ENCODE data around the gene CBX1.
A peak's percentile ranks its signal among the peaks of the same experiment; 100 is the strongest.
"Not testable (repeated sequence)": the region's sequence is repeated elsewhere in the genome, so short reads cannot be mapped to it uniquely, and the experiment has no call there.

The CBX1 gene

GRCh38 chr17:48072811-48073210 is 28.5 kb downstream of the CBX1 start:
- DNase-seq (ENCODE audit: low read depth) = not testable (repeated sequence)

- no peak for DNase-seq (ENCODE audit: low read depth)
These were observed 29.6 kb downstream of the CBX1 start for GRCh38 chr17:48071654-48072053.

- DNase-seq (ENCODE audit: low read depth) = no peak
These were observed 31.1 kb downstream of the CBX1 start for GRCh38 chr17:48070195-48070594.

GRCh38 chr17:48068491-48068961 is 32.8 kb downstream of the CBX1 start:
- DNase-seq (ENCODE audit: low read depth) = peak; percentile 70

- DNase-seq (ENCODE audit: low read depth) = not testable (repeated sequence)
These were observed 33.5 kb downstream of the CBX1 start for GRCh38 chr17:48067808-48068207.

- no peak for DNase-seq (ENCODE audit: low read depth)
These were observed 34.0 kb downstream of the CBX1 start for GRCh38 chr17:48067245-48067644.

GRCh38 chr17:48066656-48067055 is 34.6 kb downstream of the CBX1 start:
- no peak for DNase-seq (ENCODE audit: low read depth)

GRCh38 chr17:48066192-48066591 is 35.1 kb downstream of the CBX1 start:
- DNase-seq (ENCODE audit: low read depth) = no peak

GRCh38 chr17:48064638-48065037 is 36.6 kb downstream of the CBX1 start:
- DNase-seq (ENCODE audit: low read depth) = no peak

- no peak for DNase-seq (ENCODE audit: low read depth)
These were observed 39.0 kb downstream of the CBX1 start for GRCh38 chr17:48062273-48062672.

GRCh38 chr17:48060249-48060648 is 41.0 kb downstream of the CBX1 start:
- DNase-seq (ENCODE audit: low read depth) = no peak

GRCh38 chr17:48059125-48059668 is 42.1 kb downstream of the CBX1 start:
- DNase-seq (ENCODE audit: low read depth) = no peak

- DNase-seq (ENCODE audit: low read depth) = no peak
These were observed 42.7 kb downstream of the CBX1 start for GRCh38 chr17:48058393-48059124.

- DNase-seq (ENCODE audit: low read depth) = no peak
These were observed 43.7 kb downstream of the CBX1 start for GRCh38 chr17:48057626-48058025.

GRCh38 chr17:48056879-48057278 is 44.4 kb downstream of the CBX1 start:
- no peak for DNase-seq (ENCODE audit: low read depth)

- DNase-seq (ENCODE audit: low read depth) = no peak
These were observed 45.0 kb downstream of the CBX1 start for GRCh38 chr17:48056246-48056745.

GRCh38 chr17:48055531-48056245 is 45.6 kb downstream of the CBX1 start:
- peak; percentile 88 for DNase-seq (ENCODE audit: low read depth)

- peak; percentile 73 for DNase-seq (ENCODE audit: low read depth)
These were observed 46.8 kb downstream of the CBX1 start for GRCh38 chr17:48054238-48055185.

GRCh38 chr17:48053758-48054237 is 47.5 kb downstream of the CBX1 start:
- DNase-seq (ENCODE audit: low read depth) = no peak

- DNase-seq (ENCODE audit: low read depth) = peak; percentile 30
These were observed 48.1 kb downstream of the CBX1 start for GRCh38 chr17:48052956-48053757.

Measured in ELR (cell line).